Measurements from ENCODE around the gene SNRPA1. TPM values are rescaled to one million over a fixed set of nuclear protein-coding genes. Genes with fewer than 3 reads are reported as not detected.

Gene SNRPA1
- total and polyA plus RNA-seq, 2 experiments from 2014 or later, result 36.6 to 131 TPM

- no peaks in the 10 kb centered on the region for H3K27me3 ChIP-seq
- H3K4me1 ChIP-seq (ENCODE audit: low read depth), result peaks cover 15% of the 10 kb centered on the region
- no peaks in the 10 kb centered on the region for H3K9me3 ChIP-seq (ENCODE audit: low read depth)
- no peak overlapping the region for H3K4me3 ChIP-seq
- H3K27ac ChIP-seq, result peak overlapping the region; percentile 36
- no peak for TF ChIP-seq CTCF (IDR thresholded peaks at IDR 0.05; ENCODE audit: low read depth, low read length)
- DNase-seq (ENCODE audit: low read depth in 1 of 2, low spot score in 1 of 2), result no peak
- peaks cover 8% of the 10 kb centered on the region for H3K36me3 ChIP-seq
Measured at GRCh38 chr15:101233651-101234280, 61.3 kb downstream of the SNRPA1 start.

GRCh38 chr15:101232677-101233076 is 62.4 kb downstream of the SNRPA1 start:
- H3K27ac ChIP-seq, result peak overlapping the region; percentile 22
- H3K36me3 ChIP-seq, result peaks cover 8% of the 10 kb centered on the region
- H3K27me3 ChIP-seq, result no peaks in the 10 kb centered on the region
- no peaks in the 10 kb centered on the region for H3K9me3 ChIP-seq (ENCODE audit: low read depth)
- no peak for TF ChIP-seq CTCF (IDR thresholded peaks at IDR 0.05; ENCODE audit: low read depth, low read length)
- H3K4me3 ChIP-seq, result no peak overlapping the region
- peaks cover 12% of the 10 kb centered on the region for H3K4me1 ChIP-seq (ENCODE audit: low read depth)
- peak in 1 of 2 donors; percentile 38 for DNase-seq (ENCODE audit: low read depth in 1 of 2, low spot score in 1 of 2)

Other genes starting within 250 kb of the SNRPA1 start
- 28.0 and 30.3 TPM in 2 replicates for gene CHSY1, start 43.2 kb downstream of the SNRPA1 start, total RNA-seq
- gene CHSY1, start 43.2 kb downstream of the SNRPA1 start, polyA plus RNA-seq, result 33.4 and 36.0 TPM in 2 replicates
- gene SELENOS, start 17.8 kb downstream of the SNRPA1 start, total RNA-seq, result 48.3 and 49.0 TPM in 2 replicates
- 78.0 and 103 TPM in 2 replicates for gene SELENOS, start 17.8 kb downstream of the SNRPA1 start, polyA plus RNA-seq
- gene PCSK6, start 194.5 kb upstream of the SNRPA1 start, total RNA-seq, result 6.4 and 6.6 TPM in 2 replicates
- gene PCSK6, start 194.5 kb upstream of the SNRPA1 start, polyA plus RNA-seq, result 4.8 and 8.1 TPM in 2 replicates